ENCODE measurements around the gene FRYL. TPM values are rescaled to one million over a fixed set of nuclear protein-coding genes. Genes with fewer than 3 reads are reported as not detected.

Gene FRYL
- total and polyA plus RNA-seq, 2 donors (not counting 1 experiment from before 2014, with no cell fraction given): 20.3 to 61.4 TPM

DNA sequence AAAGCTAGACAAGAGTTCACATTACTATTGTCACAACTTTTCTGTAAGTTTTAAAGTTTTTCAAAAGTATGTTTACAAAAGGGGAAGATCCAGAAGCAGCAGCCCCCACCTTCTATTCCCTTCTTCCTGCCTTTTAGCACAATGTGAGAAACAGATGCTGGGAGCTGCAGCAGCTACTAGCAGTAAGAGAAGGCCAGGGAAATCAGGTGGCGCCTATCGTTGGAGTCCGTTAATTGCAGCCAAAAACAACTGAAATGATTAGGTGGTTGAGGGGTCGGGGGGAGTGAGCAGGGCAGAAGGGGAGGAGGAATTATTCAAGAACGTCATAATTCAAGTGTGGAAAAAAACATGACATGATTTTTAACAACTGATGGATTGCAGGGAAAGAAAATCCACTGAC lies 27.4 kb downstream of the FRYL start:
- Histone ChIP-seq H3K36me3 (ENCODE audit: control insufficient read depth, insufficient read depth, low read length) (no peaks in the 10 kb centered on the region), H3K27me3 (ENCODE audit: control insufficient read depth, insufficient read depth, low read length) (no peaks in the 10 kb centered on the region), H3K4me1 (ENCODE audit: control insufficient read depth, extremely low read depth, insufficient read depth, low read length) (no peaks in the 10 kb centered on the region), H2AFZ (ENCODE audit: low read length) (no peak overlapping the region), H3K79me2 (ENCODE audit: control insufficient read depth, insufficient read depth, low read length) (peaks cover 27% of the 10 kb centered on the region), H4K20me1 (ENCODE audit: control insufficient read depth, extremely low read depth, insufficient read depth, low read length) (no peaks in the 10 kb centered on the region), H3K9me3 (ENCODE audit: control insufficient read depth, insufficient read depth, low read depth, low read length) (no peaks in the 10 kb centered on the region), H3K4me2 (ENCODE audit: extremely low read depth, insufficient read depth, low read length) (no peak overlapping the region), H3K4me3 (replicated peaks in 1 of 4; ENCODE audit: control extremely low read depth in 1 of 4, insufficient read depth in 1 of 4, low read depth in 3 of 4, low read length in 4 of 4) (no peak overlapping the region), H3K27ac (ENCODE audit: insufficient read depth, low read length) (no peak overlapping the region), H3K9ac (ENCODE audit: insufficient read depth, low read length) (no peak overlapping the region)
- peak; percentile 12 to 18 for DNase-seq (ENCODE audit: low read depth in 2 of 2)
- TF ChIP-seq EZH2 (IDR thresholded peaks at IDR 0.05; ENCODE audit: low read length, missing control alignments): no peak
- TF ChIP-seq, protein P1, sequence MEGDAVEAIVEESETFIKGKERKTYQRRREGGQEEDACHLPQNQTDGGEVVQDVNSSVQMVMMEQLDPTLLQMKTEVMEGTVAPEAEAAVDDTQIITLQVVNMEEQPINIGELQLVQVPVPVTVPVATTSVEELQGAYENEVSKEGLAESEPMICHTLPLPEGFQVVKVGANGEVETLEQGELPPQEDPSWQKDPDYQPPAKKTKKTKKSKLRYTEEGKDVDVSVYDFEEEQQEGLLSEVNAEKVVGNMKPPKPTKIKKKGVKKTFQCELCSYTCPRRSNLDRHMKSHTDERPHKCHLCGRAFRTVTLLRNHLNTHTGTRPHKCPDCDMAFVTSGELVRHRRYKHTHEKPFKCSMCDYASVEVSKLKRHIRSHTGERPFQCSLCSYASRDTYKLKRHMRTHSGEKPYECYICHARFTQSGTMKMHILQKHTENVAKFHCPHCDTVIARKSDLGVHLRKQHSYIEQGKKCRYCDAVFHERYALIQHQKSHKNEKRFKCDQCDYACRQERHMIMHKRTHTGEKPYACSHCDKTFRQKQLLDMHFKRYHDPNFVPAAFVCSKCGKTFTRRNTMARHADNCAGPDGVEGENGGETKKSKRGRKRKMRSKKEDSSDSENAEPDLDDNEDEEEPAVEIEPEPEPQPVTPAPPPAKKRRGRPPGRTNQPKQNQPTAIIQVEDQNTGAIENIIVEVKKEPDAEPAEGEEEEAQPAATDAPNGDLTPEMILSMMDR (conservative IDR thresholded peaks at IDR 0.05 in 1 of 2, IDR thresholded peaks at IDR 0.05 in 1 of 2; ENCODE audit: low read depth in 1 of 2, low read length in 2 of 2): peak in 1 of 2 donors; percentile 16

- Histone ChIP-seq H3K9me3 (ENCODE audit: control insufficient read depth, insufficient read depth, low read depth, low read length) (no peaks in the 10 kb centered on the region), H3K27ac (ENCODE audit: insufficient read depth, low read length) (no peak overlapping the region), H3K4me2 (ENCODE audit: extremely low read depth, insufficient read depth, low read length) (no peak overlapping the region), H3K4me3 (replicated peaks in 1 of 4; ENCODE audit: control extremely low read depth in 1 of 4, insufficient read depth in 1 of 4, low read depth in 3 of 4, low read length in 4 of 4) (no peak overlapping the region), H3K79me2 (ENCODE audit: control insufficient read depth, insufficient read depth, low read length) (peaks cover 27% of the 10 kb centered on the region), H3K36me3 (ENCODE audit: control insufficient read depth, insufficient read depth, low read length) (no peaks in the 10 kb centered on the region), H2AFZ (ENCODE audit: low read length) (no peak overlapping the region), H4K20me1 (ENCODE audit: control insufficient read depth, extremely low read depth, insufficient read depth, low read length) (no peaks in the 10 kb centered on the region), H3K9ac (ENCODE audit: insufficient read depth, low read length) (no peak overlapping the region), H3K27me3 (ENCODE audit: control insufficient read depth, insufficient read depth, low read length) (no peaks in the 10 kb centered on the region), H3K4me1 (ENCODE audit: control insufficient read depth, extremely low read depth, insufficient read depth, low read length) (no peaks in the 10 kb centered on the region)
- TF ChIP-seq, protein P1 (conservative IDR thresholded peaks at IDR 0.05 in 1 of 2, IDR thresholded peaks at IDR 0.05 in 1 of 2; ENCODE audit: low read depth in 1 of 2, low read length in 2 of 2): no peak
- no peak for TF ChIP-seq EZH2 (IDR thresholded peaks at IDR 0.05; ENCODE audit: low read length, missing control alignments)
- DNase-seq (ENCODE audit: low read depth in 2 of 2): no peak
Measured at GRCh38 chr4:48752246-48752645, 27.8 kb downstream of the FRYL start.

GRCh38 chr4:48748949-48749596 lies 31.0 kb downstream of the FRYL start:
- DNase-seq (ENCODE audit: low read depth in 2 of 2): peak in 1 of 2 donors; percentile 17
- Histone ChIP-seq H3K36me3 (ENCODE audit: control insufficient read depth, insufficient read depth, low read length) (no peaks in the 10 kb centered on the region), H3K4me2 (ENCODE audit: extremely low read depth, insufficient read depth, low read length) (no peak overlapping the region), H3K79me2 (ENCODE audit: control insufficient read depth, insufficient read depth, low read length) (peaks cover 24% of the 10 kb centered on the region), H3K27me3 (ENCODE audit: control insufficient read depth, insufficient read depth, low read length) (no peaks in the 10 kb centered on the region), H2AFZ (ENCODE audit: low read length) (no peak overlapping the region), H4K20me1 (ENCODE audit: control insufficient read depth, extremely low read depth, insufficient read depth, low read length) (no peaks in the 10 kb centered on the region), H3K9ac (ENCODE audit: insufficient read depth, low read length) (no peak overlapping the region), H3K4me1 (ENCODE audit: control insufficient read depth, extremely low read depth, insufficient read depth, low read length) (no peaks in the 10 kb centered on the region), H3K9me3 (ENCODE audit: control insufficient read depth, insufficient read depth, low read depth, low read length) (no peaks in the 10 kb centered on the region), H3K27ac (ENCODE audit: insufficient read depth, low read length) (no peak overlapping the region), H3K4me3 (replicated peaks in 1 of 4; ENCODE audit: control extremely low read depth in 1 of 4, insufficient read depth in 1 of 4, low read depth in 3 of 4, low read length in 4 of 4) (no peak overlapping the region)
- no peak for TF ChIP-seq EZH2 (IDR thresholded peaks at IDR 0.05; ENCODE audit: low read length, missing control alignments)
- TF ChIP-seq, protein P1 (conservative IDR thresholded peaks at IDR 0.05 in 1 of 2, IDR thresholded peaks at IDR 0.05 in 1 of 2; ENCODE audit: low read depth in 1 of 2, low read length in 2 of 2): no peak

Measured in fibroblast of lung (primary cell).